ENCODE results near the gene CPLX3.

GRCh38 chr15:74829991-74830390 lies 3.6 kb downstream of the CPLX3 start:
- no peak for TF ChIP-seq CTCF (IDR thresholded peaks at IDR 0.05)
- TF ChIP-seq POLR2AphosphoS5 (IDR thresholded peaks at IDR 0.05): no peak
- no peak for TF ChIP-seq POLR2A (IDR thresholded peaks at IDR 0.05; ENCODE audit: low read depth)
- TF ChIP-seq EP300 (IDR thresholded peaks at IDR 0.05): no peak

Measured in esophagus muscularis mucosa (tissue), 4 donors.